ENCODE data around the gene USP38. TPM values are rescaled to one million over a fixed set of nuclear protein-coding genes. Genes with fewer than 3 reads are reported as not detected.

USP38 gene
- total and polyA plus RNA-seq, 2 donors (not counting 3 experiments of a cell fraction or from before 2014, with no cell fraction given), result 7.5 to 17.0 TPM

- H4K20me1 ChIP-seq (replicated peaks; ENCODE audit: control insufficient read depth, extremely low read depth, insufficient read depth, low read length), result no peaks in the 10 kb centered on the region
- POLR2A ChIA-PET, result no interaction called here
- TF ChIP-seq EZH2 (IDR thresholded peaks at IDR 0.05; ENCODE audit: borderline replicate concordance, low read depth, low read length, severe bottlenecking) (no peak), GATA2 (IDR thresholded peaks at IDR 0.05; ENCODE audit: insufficient read depth, insufficient read length, low read depth, low read length) (no peak), FOS (IDR thresholded peaks at IDR 0.05; ENCODE audit: borderline replicate concordance, insufficient read depth, low read length) (no peak), POLR2A (IDR thresholded peaks at IDR 0.05; ENCODE audit: low read depth, low read length) (no peak), MAX (IDR thresholded peaks at IDR 0.05; ENCODE audit: insufficient read depth, insufficient read length) (no peak), JUN (IDR thresholded peaks at IDR 0.05; ENCODE audit: borderline replicate concordance, insufficient read depth, insufficient read length, low read depth) (no peak), POLR2AphosphoS5 (IDR thresholded peaks at IDR 0.05; ENCODE audit: insufficient read depth, low read depth, low read length) (no peak), MYC (IDR thresholded peaks at IDR 0.05; ENCODE audit: low read depth, low read length) (no peak)
- TF ChIP-seq, protein P1, sequence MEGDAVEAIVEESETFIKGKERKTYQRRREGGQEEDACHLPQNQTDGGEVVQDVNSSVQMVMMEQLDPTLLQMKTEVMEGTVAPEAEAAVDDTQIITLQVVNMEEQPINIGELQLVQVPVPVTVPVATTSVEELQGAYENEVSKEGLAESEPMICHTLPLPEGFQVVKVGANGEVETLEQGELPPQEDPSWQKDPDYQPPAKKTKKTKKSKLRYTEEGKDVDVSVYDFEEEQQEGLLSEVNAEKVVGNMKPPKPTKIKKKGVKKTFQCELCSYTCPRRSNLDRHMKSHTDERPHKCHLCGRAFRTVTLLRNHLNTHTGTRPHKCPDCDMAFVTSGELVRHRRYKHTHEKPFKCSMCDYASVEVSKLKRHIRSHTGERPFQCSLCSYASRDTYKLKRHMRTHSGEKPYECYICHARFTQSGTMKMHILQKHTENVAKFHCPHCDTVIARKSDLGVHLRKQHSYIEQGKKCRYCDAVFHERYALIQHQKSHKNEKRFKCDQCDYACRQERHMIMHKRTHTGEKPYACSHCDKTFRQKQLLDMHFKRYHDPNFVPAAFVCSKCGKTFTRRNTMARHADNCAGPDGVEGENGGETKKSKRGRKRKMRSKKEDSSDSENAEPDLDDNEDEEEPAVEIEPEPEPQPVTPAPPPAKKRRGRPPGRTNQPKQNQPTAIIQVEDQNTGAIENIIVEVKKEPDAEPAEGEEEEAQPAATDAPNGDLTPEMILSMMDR (IDR thresholded peaks at IDR 0.05; ENCODE audit: extremely low read depth in 1 of 2, insufficient read depth in 1 of 2, low read depth in 1 of 2, low read length in 2 of 2), result no peak
- intact Hi-C loops (cut with micrococcal nuclease), result no loop called here
- H3K36me3 ChIP-seq (ENCODE audit: control insufficient read depth in 2 of 2, extremely low read depth in 1 of 2, insufficient read depth in 2 of 2, low read length in 2 of 2), result no peaks in the 10 kb centered on the region
- dilution Hi-C loops (cut with MboI; ENCODE audit: extremely low pct_ligation_motif_present, low sequenced_read_pairs), result no loop called here
- H3K9me1 ChIP-seq (replicated peaks; ENCODE audit: control insufficient read depth, extremely low read depth, insufficient read depth, low read length), result no peaks in the 10 kb centered on the region
- FAIRE-seq, result no peak
- DNase-seq (ENCODE audit: low read depth, low spot score), result no peak
- no peaks in the 10 kb centered on the region for H3K79me2 ChIP-seq (ENCODE audit: control insufficient read depth, insufficient read depth, low read length)
- CTCF ChIA-PET, result interaction anchor here (1.0 kb wide), 1 partner anchor 9 kb away, joined by 3 read pairs; no protein-coding TSS in a partner anchor
- no peak overlapping the region for H3K4me2 ChIP-seq (ENCODE audit: insufficient read depth, low read length)
- no peak overlapping the region for H3K27ac ChIP-seq (ENCODE audit: insufficient read depth, low read depth, low read length)
- no peak overlapping the region for H3K9ac ChIP-seq (replicated peaks; ENCODE audit: extremely low read depth, insufficient read depth, low read length)
- no peaks in the 10 kb centered on the region for H3K27me3 ChIP-seq (ENCODE audit: control insufficient read depth in 2 of 2, insufficient read depth in 2 of 2, low read length in 2 of 2)
- no peak overlapping the region for H3K4me3 ChIP-seq (replicated peaks in 1 of 3; ENCODE audit: insufficient read depth in 1 of 3, low read depth in 1 of 3, low read length in 3 of 3)
- H2AFZ ChIP-seq (ENCODE audit: low read depth, low read length), result no peak overlapping the region
- no peaks in the 10 kb centered on the region for H3K4me1 ChIP-seq (ENCODE audit: control insufficient read depth, extremely low read depth, insufficient read depth, low read length)
- BruUV-seq (replicated peaks), result no TSS peak
- H3K9me3 ChIP-seq (replicated peaks; ENCODE audit: control insufficient read depth, insufficient read depth, low read length), result no peaks in the 10 kb centered on the region
Measured at GRCh38 chr4:143240939-143241679, 56.4 kb downstream of the USP38 start.
